Lung (tissue), 12 donors: ENCODE data around the gene PLCH1. TPM values are rescaled to one million over a fixed set of nuclear protein-coding genes. Genes with fewer than 3 reads are reported as not detected.

ENCODE experiments used
- ATAC-seq: fragments of 200-7000 bp; cut with Tn5 transposase; one replicate; pipeline ENCODE4 v1.9.1; 2020; ENCODE audit warnings: moderate number of reproducible peaks; ENCODE audit not compliant: insufficient read depth, low FRiP score
- DNase-seq, 3 donors: peaks; one replicate each; pipeline ENCODE4 v3.0.0-alpha.2; 2013 to 2017
- H3K27ac ChIP-seq, 2 donors: one replicate each; pipeline ENCODE4 v1.5.1; 2013; ENCODE audit warnings: mild to moderate bottlenecking in 2 of 2, moderate library complexity in 2 of 2, control low read depth in 1 of 2, inconsistent platforms in 1 of 2, low read depth in 1 of 2, low read length in 1 of 2
- H3K27me3 ChIP-seq, 3 donors: one replicate each; pipeline ENCODE4 v1.5.1; 2013; ENCODE audit warnings: low read length in 2 of 3; ENCODE audit not compliant: control insufficient read depth in 3 of 3, insufficient read depth in 3 of 3
- H3K36me3 ChIP-seq, 4 donors: one replicate each; pipeline ENCODE4 v1.5.1; 2013; ENCODE audit warnings: low read length in 4 of 4, mild to moderate bottlenecking in 1 of 4, moderate library complexity in 1 of 4; ENCODE audit not compliant: control insufficient read depth in 4 of 4, insufficient read depth in 4 of 4
- H3K4me1 ChIP-seq, 5 donors: one replicate each; pipeline ENCODE4 v1.5.1; 2013; ENCODE audit warnings: low read length in 5 of 5, mild to moderate bottlenecking in 2 of 5, moderate library complexity in 1 of 5; ENCODE audit not compliant: control insufficient read depth in 5 of 5, insufficient read depth in 5 of 5
- H3K4me3 ChIP-seq: one replicate; pipeline ENCODE4 v1.5.1; 2013; ENCODE audit warnings: mild to moderate bottlenecking, control low read depth, moderate library complexity
- H3K9ac ChIP-seq, 2 donors: one replicate each; pipeline ENCODE4 v1.5.1; 2013; ENCODE audit warnings: low read length in 2 of 2, control low read depth in 1 of 2; ENCODE audit not compliant: insufficient read depth in 1 of 2
- H3K9me3 ChIP-seq, 4 donors: one replicate each; pipeline ENCODE4 v1.5.1; 2013; ENCODE audit warnings: low read length in 3 of 4, mild to moderate bottlenecking in 1 of 4, moderate library complexity in 1 of 4; ENCODE audit not compliant: control insufficient read depth in 4 of 4, insufficient read depth in 3 of 4
- CTCF ChIP-seq: IDR thresholded peaks from 2 replicates; pipeline ENCODE4 v1.5.1; 2012; ENCODE audit warnings: mild to moderate bottlenecking; ENCODE audit errors: control extremely low read depth, extremely low read depth
- WGBS, 2 donors: extraction: QIAGEN DNeasy Blood & Tissue Kit; methylation state at CpG; one replicate each; pipeline ENCODE4 v1.1.7; 2013; 5-methylcytosine and 5-hydroxymethylcytosine counted together
- polyA plus RNA-seq, 2 donors: library from polyadenylated mRNA; stranded (reverse); fragments of 200-250 nt; gene quantifications; one replicate each; pipeline ENCODE4 v1.2.1, GENCODE V29; 2013
- total RNA-seq, 2 donors: library from RNA; depleted of rRNA in 1 of 2; stranded (reverse); fragments of >200 nt in 1 of 2; gene quantifications; one replicate each; pipeline ENCODE4 v1.2.1, GENCODE V29; 2014 to 2021
- donor health status: control.
- donor health status: control.
- donor health status: Bipolar disorder and iron deficiency.
- donor health status: healthy.
- donor health status: DM: yes; HTN: yes; CAD: no.

The PLCH1 gene
- total and polyA plus RNA-seq, 4 donors = 2.5 to 22.8 (median 9.1) TPM

- no peak overlapping the region for H3K4me3 ChIP-seq
- no peak overlapping the region for H3K27ac ChIP-seq
- no peaks in the 10 kb centered on the region for H3K4me1 ChIP-seq
- 64 to 78% methylated on average over 1 of the region's 1 CpG for WGBS, 2 donors
- no peaks in the 10 kb centered on the region for H3K27me3 ChIP-seq
- H3K9ac ChIP-seq = no peak overlapping the region
- peaks cover 0 to 2% (median 0%) of the 10 kb centered on the region in 4 donors for H3K9me3 ChIP-seq
- ATAC-seq = no peak
- peak in 1 of 3 donors; percentile 0 for DNase-seq
- TF ChIP-seq CTCF = no peak
- H3K36me3 ChIP-seq = no peaks in the 10 kb centered on the region
Measured at GRCh38 chr3:155504682-155505081, 240.2 kb downstream of the PLCH1 start.

- Histone ChIP-seq H3K4me3 (no peak overlapping the region), H3K27me3 (no peaks in the 10 kb centered on the region), H3K27ac (no peak overlapping the region), H3K9me3 (peaks cover 0 to 2% (median 0%) of the 10 kb centered on the region in 4 donors), H3K36me3 (no peaks in the 10 kb centered on the region), H3K4me1 (no peaks in the 10 kb centered on the region), H3K9ac (no peak overlapping the region)
- ATAC-seq (no peak), DNase-seq (no peak)
- 81 to 91% methylated on average over 5 of the region's 5 CpGs for WGBS, 2 donors
- no peak for TF ChIP-seq CTCF
Measured at GRCh38 chr3:155502630-155503029, 242.2 kb downstream of the PLCH1 start.

- no peaks in the 10 kb centered on the region for H3K4me1 ChIP-seq
- TF ChIP-seq CTCF = no peak
- peaks cover 0 to 2% (median 0%) of the 10 kb centered on the region in 4 donors for H3K9me3 ChIP-seq
- ATAC-seq (no peak), DNase-seq (no peak)
- no peaks in the 10 kb centered on the region for H3K27me3 ChIP-seq
- no peaks in the 10 kb centered on the region for H3K36me3 ChIP-seq
- no peak overlapping the region for H3K9ac ChIP-seq
- H3K27ac ChIP-seq = no peak overlapping the region
- 83 to 86% methylated on average over 4 of the region's 4 CpGs for WGBS, 2 donors
- H3K4me3 ChIP-seq = no peak overlapping the region
Measured at GRCh38 chr3:155500194-155500818, 244.6 kb downstream of the PLCH1 start.
